ENCODE results near the gene KLF6. TPM values are rescaled to one million over a fixed set of nuclear protein-coding genes. Genes with fewer than 3 reads are reported as not detected.

KLF6 gene
- total RNA-seq, 1 experiment from 2014 or later: 27.9 TPM

DNA sequence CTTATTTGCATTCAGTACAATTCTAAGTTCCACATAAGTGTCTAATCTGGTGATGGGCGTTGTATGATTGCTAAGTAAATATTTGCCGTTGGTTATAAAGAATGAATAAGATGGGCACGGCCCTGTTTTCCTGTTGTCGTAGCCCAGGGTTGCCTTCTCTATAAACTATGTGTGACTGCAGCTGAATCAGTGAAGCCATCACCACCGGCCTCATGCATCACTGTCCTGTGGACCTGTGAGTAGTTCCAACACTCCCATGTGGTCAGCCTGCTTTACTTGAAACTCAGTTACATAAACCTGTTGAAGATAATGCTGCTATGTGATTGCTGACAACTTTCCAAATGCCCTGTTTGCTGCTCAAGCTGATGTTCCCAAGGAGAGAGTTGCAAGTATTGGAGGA lies 21.6 kb upstream of the KLF6 start (continued):
- TF ChIP-seq, protein P1, sequence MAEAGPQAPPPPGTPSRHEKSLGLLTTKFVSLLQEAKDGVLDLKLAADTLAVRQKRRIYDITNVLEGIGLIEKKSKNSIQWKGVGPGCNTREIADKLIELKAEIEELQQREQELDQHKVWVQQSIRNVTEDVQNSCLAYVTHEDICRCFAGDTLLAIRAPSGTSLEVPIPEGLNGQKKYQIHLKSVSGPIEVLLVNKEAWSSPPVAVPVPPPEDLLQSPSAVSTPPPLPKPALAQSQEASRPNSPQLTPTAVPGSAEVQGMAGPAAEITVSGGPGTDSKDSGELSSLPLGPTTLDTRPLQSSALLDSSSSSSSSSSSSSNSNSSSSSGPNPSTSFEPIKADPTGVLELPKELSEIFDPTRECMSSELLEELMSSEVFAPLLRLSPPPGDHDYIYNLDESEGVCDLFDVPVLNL (CRISPR knock-in tag; IDR thresholded peaks at IDR 0.05; ENCODE audit: borderline replicate concordance, low read depth): no peak
- TF ChIP-seq ZNF396 (CRISPR knock-in tag; IDR thresholded peaks at IDR 0.05; ENCODE audit: borderline replicate concordance) (no peak), GABPB1 (CRISPR knock-in tag; IDR thresholded peaks at IDR 0.05) (no peak), OVOL2 (CRISPR knock-in tag; IDR thresholded peaks at IDR 0.05; ENCODE audit: borderline replicate concordance) (no peak), PRRX2 (CRISPR knock-in tag; IDR thresholded peaks at IDR 0.05) (no peak), ZBTB21 (CRISPR knock-in tag; IDR thresholded peaks at IDR 0.05; ENCODE audit: borderline replicate concordance) (no peak), NR2C2 (CRISPR knock-in tag; IDR thresholded peaks at IDR 0.05) (no peak)
- TF ChIP-seq, protein P2, sequence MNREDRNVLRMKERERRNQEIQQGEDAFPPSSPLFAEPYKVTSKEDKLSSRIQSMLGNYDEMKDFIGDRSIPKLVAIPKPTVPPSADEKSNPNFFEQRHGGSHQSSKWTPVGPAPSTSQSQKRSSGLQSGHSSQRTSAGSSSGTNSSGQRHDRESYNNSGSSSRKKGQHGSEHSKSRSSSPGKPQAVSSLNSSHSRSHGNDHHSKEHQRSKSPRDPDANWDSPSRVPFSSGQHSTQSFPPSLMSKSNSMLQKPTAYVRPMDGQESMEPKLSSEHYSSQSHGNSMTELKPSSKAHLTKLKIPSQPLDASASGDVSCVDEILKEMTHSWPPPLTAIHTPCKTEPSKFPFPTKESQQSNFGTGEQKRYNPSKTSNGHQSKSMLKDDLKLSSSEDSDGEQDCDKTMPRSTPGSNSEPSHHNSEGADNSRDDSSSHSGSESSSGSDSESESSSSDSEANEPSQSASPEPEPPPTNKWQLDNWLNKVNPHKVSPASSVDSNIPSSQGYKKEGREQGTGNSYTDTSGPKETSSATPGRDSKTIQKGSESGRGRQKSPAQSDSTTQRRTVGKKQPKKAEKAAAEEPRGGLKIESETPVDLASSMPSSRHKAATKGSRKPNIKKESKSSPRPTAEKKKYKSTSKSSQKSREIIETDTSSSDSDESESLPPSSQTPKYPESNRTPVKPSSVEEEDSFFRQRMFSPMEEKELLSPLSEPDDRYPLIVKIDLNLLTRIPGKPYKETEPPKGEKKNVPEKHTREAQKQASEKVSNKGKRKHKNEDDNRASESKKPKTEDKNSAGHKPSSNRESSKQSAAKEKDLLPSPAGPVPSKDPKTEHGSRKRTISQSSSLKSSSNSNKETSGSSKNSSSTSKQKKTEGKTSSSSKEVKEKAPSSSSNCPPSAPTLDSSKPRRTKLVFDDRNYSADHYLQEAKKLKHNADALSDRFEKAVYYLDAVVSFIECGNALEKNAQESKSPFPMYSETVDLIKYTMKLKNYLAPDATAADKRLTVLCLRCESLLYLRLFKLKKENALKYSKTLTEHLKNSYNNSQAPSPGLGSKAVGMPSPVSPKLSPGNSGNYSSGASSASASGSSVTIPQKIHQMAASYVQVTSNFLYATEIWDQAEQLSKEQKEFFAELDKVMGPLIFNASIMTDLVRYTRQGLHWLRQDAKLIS (CRISPR knock-in tag; IDR thresholded peaks at IDR 0.05; ENCODE audit: borderline replicate concordance): no peak
- TF ChIP-seq, protein P3, sequence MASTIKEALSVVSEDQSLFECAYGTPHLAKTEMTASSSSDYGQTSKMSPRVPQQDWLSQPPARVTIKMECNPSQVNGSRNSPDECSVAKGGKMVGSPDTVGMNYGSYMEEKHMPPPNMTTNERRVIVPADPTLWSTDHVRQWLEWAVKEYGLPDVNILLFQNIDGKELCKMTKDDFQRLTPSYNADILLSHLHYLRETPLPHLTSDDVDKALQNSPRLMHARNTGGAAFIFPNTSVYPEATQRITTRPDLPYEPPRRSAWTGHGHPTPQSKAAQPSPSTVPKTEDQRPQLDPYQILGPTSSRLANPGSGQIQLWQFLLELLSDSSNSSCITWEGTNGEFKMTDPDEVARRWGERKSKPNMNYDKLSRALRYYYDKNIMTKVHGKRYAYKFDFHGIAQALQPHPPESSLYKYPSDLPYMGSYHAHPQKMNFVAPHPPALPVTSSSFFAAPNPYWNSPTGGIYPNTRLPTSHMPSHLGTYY (CRISPR knock-in tag; IDR thresholded peaks at IDR 0.05): no peak
- TF ChIP-seq, protein P4, sequence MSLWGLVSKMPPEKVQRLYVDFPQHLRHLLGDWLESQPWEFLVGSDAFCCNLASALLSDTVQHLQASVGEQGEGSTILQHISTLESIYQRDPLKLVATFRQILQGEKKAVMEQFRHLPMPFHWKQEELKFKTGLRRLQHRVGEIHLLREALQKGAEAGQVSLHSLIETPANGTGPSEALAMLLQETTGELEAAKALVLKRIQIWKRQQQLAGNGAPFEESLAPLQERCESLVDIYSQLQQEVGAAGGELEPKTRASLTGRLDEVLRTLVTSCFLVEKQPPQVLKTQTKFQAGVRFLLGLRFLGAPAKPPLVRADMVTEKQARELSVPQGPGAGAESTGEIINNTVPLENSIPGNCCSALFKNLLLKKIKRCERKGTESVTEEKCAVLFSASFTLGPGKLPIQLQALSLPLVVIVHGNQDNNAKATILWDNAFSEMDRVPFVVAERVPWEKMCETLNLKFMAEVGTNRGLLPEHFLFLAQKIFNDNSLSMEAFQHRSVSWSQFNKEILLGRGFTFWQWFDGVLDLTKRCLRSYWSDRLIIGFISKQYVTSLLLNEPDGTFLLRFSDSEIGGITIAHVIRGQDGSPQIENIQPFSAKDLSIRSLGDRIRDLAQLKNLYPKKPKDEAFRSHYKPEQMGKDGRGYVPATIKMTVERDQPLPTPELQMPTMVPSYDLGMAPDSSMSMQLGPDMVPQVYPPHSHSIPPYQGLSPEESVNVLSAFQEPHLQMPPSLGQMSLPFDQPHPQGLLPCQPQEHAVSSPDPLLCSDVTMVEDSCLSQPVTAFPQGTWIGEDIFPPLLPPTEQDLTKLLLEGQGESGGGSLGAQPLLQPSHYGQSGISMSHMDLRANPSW (CRISPR knock-in tag; conservative IDR thresholded peaks at IDR 0.05; ENCODE audit: low read depth): no peak
- TF ChIP-seq, protein P5, sequence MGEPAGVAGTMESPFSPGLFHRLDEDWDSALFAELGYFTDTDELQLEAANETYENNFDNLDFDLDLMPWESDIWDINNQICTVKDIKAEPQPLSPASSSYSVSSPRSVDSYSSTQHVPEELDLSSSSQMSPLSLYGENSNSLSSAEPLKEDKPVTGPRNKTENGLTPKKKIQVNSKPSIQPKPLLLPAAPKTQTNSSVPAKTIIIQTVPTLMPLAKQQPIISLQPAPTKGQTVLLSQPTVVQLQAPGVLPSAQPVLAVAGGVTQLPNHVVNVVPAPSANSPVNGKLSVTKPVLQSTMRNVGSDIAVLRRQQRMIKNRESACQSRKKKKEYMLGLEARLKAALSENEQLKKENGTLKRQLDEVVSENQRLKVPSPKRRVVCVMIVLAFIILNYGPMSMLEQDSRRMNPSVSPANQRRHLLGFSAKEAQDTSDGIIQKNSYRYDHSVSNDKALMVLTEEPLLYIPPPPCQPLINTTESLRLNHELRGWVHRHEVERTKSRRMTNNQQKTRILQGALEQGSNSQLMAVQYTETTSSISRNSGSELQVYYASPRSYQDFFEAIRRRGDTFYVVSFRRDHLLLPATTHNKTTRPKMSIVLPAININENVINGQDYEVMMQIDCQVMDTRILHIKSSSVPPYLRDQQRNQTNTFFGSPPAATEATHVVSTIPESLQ (CRISPR knock-in tag; IDR thresholded peaks at IDR 0.05): no peak
- TF ChIP-seq, protein P6, sequence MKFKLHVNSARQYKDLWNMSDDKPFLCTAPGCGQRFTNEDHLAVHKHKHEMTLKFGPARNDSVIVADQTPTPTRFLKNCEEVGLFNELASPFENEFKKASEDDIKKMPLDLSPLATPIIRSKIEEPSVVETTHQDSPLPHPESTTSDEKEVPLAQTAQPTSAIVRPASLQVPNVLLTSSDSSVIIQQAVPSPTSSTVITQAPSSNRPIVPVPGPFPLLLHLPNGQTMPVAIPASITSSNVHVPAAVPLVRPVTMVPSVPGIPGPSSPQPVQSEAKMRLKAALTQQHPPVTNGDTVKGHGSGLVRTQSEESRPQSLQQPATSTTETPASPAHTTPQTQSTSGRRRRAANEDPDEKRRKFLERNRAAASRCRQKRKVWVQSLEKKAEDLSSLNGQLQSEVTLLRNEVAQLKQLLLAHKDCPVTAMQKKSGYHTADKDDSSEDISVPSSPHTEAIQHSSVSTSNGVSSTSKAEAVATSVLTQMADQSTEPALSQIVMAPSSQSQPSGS (CRISPR knock-in tag; IDR thresholded peaks at IDR 0.05; ENCODE audit: borderline replicate concordance, low read depth): no peak

DNA sequence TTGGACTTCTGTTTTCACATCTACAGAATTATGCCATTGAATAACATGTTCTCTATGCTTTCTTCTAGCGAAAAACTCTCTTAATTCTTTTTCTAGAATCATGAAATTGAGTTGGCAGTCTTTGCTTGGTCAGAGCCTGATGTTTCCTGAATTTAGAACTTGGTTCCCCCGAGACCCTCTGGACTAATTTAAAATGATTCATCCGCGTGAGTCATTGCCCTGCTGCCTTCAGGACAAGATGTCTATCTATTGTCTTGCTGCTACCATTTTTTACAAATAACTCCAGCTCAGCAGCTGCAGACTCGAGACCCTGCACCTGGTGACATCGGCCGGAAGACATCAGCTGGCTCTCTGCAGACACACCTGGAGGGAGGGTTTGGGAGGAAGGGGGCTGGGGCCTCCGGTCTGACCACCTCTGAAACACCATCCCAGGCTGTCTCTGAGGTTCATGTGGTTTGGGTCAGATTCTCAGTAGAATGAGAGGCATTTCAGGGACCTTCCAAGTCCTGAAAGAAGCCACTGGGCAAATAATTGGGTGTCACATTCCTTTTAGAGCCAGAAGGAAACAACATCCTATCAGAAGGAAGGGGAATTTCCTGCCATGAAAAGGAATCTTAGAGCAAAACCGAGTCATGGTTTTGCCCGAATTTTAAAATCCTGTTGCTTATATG lies 20.9 kb upstream of the KLF6 start:
- peak; percentile 37 for ATAC-seq
- Mint-ChIP-seq H3K27me3 (ENCODE audit: low read depth) (no peaks in the 10 kb centered on the region), H3K9me3 (no peaks in the 10 kb centered on the region), H3K36me3 (no peaks in the 10 kb centered on the region), H3K4me3 (no peak overlapping the region), H3K4me1 (peaks cover 38% of the 10 kb centered on the region), H3K27ac (peak overlapping the region; percentile 52)
- ChIA-PET POLR2A (interaction anchor here (1.5 kb wide), 1 partner anchor 21 kb away, joined by 6 read pairs; the partner anchor contains the start of gene KLF6), CTCF (no interaction called here)
- DNase-seq (ENCODE audit: low spot score): no peak
- TF ChIP-seq, protein P7, sequence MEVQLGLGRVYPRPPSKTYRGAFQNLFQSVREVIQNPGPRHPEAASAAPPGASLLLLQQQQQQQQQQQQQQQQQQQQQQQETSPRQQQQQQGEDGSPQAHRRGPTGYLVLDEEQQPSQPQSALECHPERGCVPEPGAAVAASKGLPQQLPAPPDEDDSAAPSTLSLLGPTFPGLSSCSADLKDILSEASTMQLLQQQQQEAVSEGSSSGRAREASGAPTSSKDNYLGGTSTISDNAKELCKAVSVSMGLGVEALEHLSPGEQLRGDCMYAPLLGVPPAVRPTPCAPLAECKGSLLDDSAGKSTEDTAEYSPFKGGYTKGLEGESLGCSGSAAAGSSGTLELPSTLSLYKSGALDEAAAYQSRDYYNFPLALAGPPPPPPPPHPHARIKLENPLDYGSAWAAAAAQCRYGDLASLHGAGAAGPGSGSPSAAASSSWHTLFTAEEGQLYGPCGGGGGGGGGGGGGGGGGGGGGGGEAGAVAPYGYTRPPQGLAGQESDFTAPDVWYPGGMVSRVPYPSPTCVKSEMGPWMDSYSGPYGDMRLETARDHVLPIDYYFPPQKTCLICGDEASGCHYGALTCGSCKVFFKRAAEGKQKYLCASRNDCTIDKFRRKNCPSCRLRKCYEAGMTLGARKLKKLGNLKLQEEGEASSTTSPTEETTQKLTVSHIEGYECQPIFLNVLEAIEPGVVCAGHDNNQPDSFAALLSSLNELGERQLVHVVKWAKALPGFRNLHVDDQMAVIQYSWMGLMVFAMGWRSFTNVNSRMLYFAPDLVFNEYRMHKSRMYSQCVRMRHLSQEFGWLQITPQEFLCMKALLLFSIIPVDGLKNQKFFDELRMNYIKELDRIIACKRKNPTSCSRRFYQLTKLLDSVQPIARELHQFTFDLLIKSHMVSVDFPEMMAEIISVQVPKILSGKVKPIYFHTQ (CRISPR knock-in tag; IDR thresholded peaks at IDR 0.05): no peak
- no peak for TF ChIP-seq MXD4 (CRISPR knock-in tag; IDR thresholded peaks at IDR 0.05; ENCODE audit: borderline replicate concordance)
- TF ChIP-seq RORB (CRISPR knock-in tag; IDR thresholded peaks at IDR 0.05): no peak
- TF ChIP-seq NFATC4 (CRISPR knock-in tag; IDR thresholded peaks at IDR 0.05): no peak
- TF ChIP-seq ZNF121 (CRISPR knock-in tag; IDR thresholded peaks at IDR 0.05): no peak
- no peak for TF ChIP-seq TCF7 (CRISPR knock-in tag; IDR thresholded peaks at IDR 0.05; ENCODE audit: low read depth)
- TF ChIP-seq, protein P1 (CRISPR knock-in tag; IDR thresholded peaks at IDR 0.05; ENCODE audit: borderline replicate concordance, low read depth): no peak
